Neural progenitor cell (in vitro differentiated cells): ENCODE results near the gene TLK2. TPM values are rescaled to one million over a fixed set of nuclear protein-coding genes. Genes with fewer than 3 reads are reported as not detected.
A peak's percentile ranks its signal among the peaks of the same experiment; 100 is the strongest.
"Not testable (repeated sequence)": the region's sequence is repeated elsewhere in the genome, so short reads cannot be mapped to it uniquely, and the experiment has no call there.

Experiments used
- DNase-seq: peaks from one replicate; pipeline ENCODE4 v3.0.0-alpha.2; 2016; ENCODE audit warnings: low spot score
- H2AFZ ChIP-seq: fragments of 200-600 bp; sonication (generic); replicated peaks from 2 replicates; pipeline ENCODE4 v1.6.1; 2016; ENCODE audit warnings: antibody characterized with exemption
- H3F3A ChIP-seq: fragments of 200-600 bp; sonication (generic); 2 replicates; pipeline ENCODE4 v1.6.1; 2016; ENCODE audit warnings: antibody characterized with exemption, low read depth
- H3K27ac ChIP-seq: fragments of 200-600 bp; sonication (generic); 2 replicates; pipeline ENCODE4 v1.5.1; 2016; ENCODE audit warnings: mild to moderate bottlenecking
- H3K27me3 ChIP-seq: fragments of 200-600 bp; sonication (generic); 2 replicates; pipeline ENCODE4 v1.6.1; 2016; ENCODE audit warnings: mild to moderate bottlenecking, moderate library complexity
- H3K36me3 ChIP-seq: fragments of 200-600 bp; sonication (generic); 2 replicates; pipeline ENCODE4 v1.5.1; 2016
- H3K4me1 ChIP-seq: fragments of 200-600 bp; sonication (generic); 2 replicates; pipeline ENCODE4 v1.6.1; 2016; ENCODE audit warnings: mixed run types
- H3K4me2 ChIP-seq: fragments of 200-600 bp; sonication (generic); 2 replicates; pipeline ENCODE4 v1.6.1; 2016
- H3K4me3 ChIP-seq: fragments of 200-600 bp; sonication (generic); 2 replicates; pipeline ENCODE4 v1.5.1; 2016
- H3K79me2 ChIP-seq: fragments of 200-600 bp; sonication (generic); 2 replicates; pipeline ENCODE4 v1.6.1; 2016; ENCODE audit warnings: low read depth
- H3K9ac ChIP-seq: fragments of 200-600 bp; sonication (generic); 2 replicates; pipeline ENCODE4 v1.6.1; 2016
- H3K9me3 ChIP-seq: fragments of 200-600 bp; sonication (generic); 2 replicates; pipeline ENCODE4 v1.5.1; 2016; ENCODE audit warnings: low read depth
- H4K20me1 ChIP-seq: fragments of 200-600 bp; sonication (generic); 2 replicates; pipeline ENCODE4 v1.6.1; 2016; ENCODE audit warnings: low read depth
- H3K27ac Mint-ChIP-seq: 3 replicates; pipeline ENCODE4 v1.8.0; 2021; ENCODE audit warnings: mixed read lengths
- H3K27me3 Mint-ChIP-seq: 2 replicates; pipeline ENCODE4 v1.8.0; 2022; ENCODE audit warnings: low read depth, mild to moderate bottlenecking, inconsistent platforms, moderate library complexity, mixed read lengths; ENCODE audit not compliant: insufficient read depth
- H3K36me3 Mint-ChIP-seq: 3 replicates; pipeline ENCODE4 v1.8.0; 2021; ENCODE audit warnings: mixed read lengths
- H3K4me1 Mint-ChIP-seq: 3 replicates; pipeline ENCODE4 v1.8.0; 2021; ENCODE audit warnings: mixed read lengths
- H3K4me3 Mint-ChIP-seq: 3 replicates; pipeline ENCODE4 v1.8.0; 2021; ENCODE audit warnings: mild to moderate bottlenecking, moderate library complexity, mixed read lengths
- H3K9me3 Mint-ChIP-seq: 3 replicates; pipeline ENCODE4 v1.8.0; 2020; ENCODE audit warnings: mixed read lengths
- CTCF ChIP-seq: fragments of 200-600 bp; sonication (generic); IDR thresholded peaks from 2 replicates; pipeline ENCODE4 v1.5.1; 2017; ENCODE audit warnings: antibody characterized with exemption, mild to moderate bottlenecking
- EZH2 ChIP-seq: fragments of 200-600 bp; sonication (generic); IDR thresholded peaks from 2 replicates; pipeline ENCODE4 v1.6.1; 2017; ENCODE audit warnings: antibody characterized with exemption, mild to moderate bottlenecking, moderate library complexity
- EZH2phosphoT487 ChIP-seq: fragments of 200-600 bp; sonication (generic); IDR thresholded peaks from 2 replicates; pipeline ENCODE4 v1.6.1; 2017; ENCODE audit warnings: antibody characterized with exemption
- total RNA-seq: library from RNA; depleted of rRNA; stranded (reverse); fragments of >200 nt; gene quantifications from 2 replicates; pipeline ENCODE4 v1.2.3, GENCODE V29; 2015; ENCODE audit warnings: low replicate concordance

TLK2 gene
- total RNA-seq, 1 donor from 2014 or later, result 89.9 TPM

- H2AFZ ChIP-seq, result no peak overlapping the region
- H3K4me1 Mint-ChIP-seq, result no peaks in the 10 kb centered on the region
- no peak overlapping the region for H3K4me3 ChIP-seq
- H3K4me1 ChIP-seq, result no peaks in the 10 kb centered on the region
- no peak overlapping the region for H3K27ac Mint-ChIP-seq
- H3K27me3 Mint-ChIP-seq, result no peaks in the 10 kb centered on the region
- H3K9me3 Mint-ChIP-seq, result peaks cover 14% of the 10 kb centered on the region
- H3F3A ChIP-seq, result peaks cover 3% of the 10 kb centered on the region
- H3K27ac ChIP-seq, result peak overlapping the region; percentile 38
- no peaks in the 10 kb centered on the region for H3K79me2 ChIP-seq
- H3K4me2 ChIP-seq, result no peak overlapping the region
- TF ChIP-seq CTCF (no peak), EZH2phosphoT487 (no peak), EZH2 (no peak)
- H4K20me1 ChIP-seq, result no peaks in the 10 kb centered on the region
- peaks cover 57% of the 10 kb centered on the region for H3K36me3 Mint-ChIP-seq
- no peak overlapping the region for H3K4me3 Mint-ChIP-seq
- H3K36me3 ChIP-seq, result peaks cover 23% of the 10 kb centered on the region
- H3K9ac ChIP-seq, result no peak overlapping the region
- DNase-seq, result no peak
- no peaks in the 10 kb centered on the region for H3K27me3 ChIP-seq
- peaks cover 4% of the 10 kb centered on the region for H3K9me3 ChIP-seq
These were observed 122.2 kb downstream of the TLK2 start for GRCh38 chr17:62600805-62601204.

DNA sequence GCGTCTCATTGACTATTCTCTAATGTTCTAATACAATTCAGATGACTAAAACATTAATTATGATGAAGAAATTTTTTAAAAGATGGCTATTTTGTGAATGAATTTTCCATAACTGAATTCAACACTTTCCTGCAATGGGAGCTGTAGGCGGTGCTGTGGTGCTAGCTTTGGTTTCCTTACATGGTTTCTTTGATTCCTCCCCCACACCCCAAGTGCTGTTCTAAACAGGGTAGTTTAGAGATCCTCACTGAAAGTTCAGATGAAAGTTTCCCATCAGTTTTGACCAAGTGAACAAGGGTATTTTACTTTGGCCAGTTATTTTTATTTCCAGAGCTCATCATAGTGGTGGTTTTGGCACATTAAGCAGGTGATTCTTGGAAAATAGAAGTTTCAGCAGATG is 122.8 kb downstream of the TLK2 start:
- peaks cover 57% of the 10 kb centered on the region for H3K36me3 Mint-ChIP-seq
- Histone ChIP-seq H3K9ac (no peak overlapping the region), H3K9me3 (peaks cover 4% of the 10 kb centered on the region), H3K4me2 (no peak overlapping the region), H3K27me3 (no peaks in the 10 kb centered on the region), H3K79me2 (no peaks in the 10 kb centered on the region), H3F3A (peaks cover 3% of the 10 kb centered on the region), H3K27ac (peak overlapping the region; percentile 38), H3K4me3 (no peak overlapping the region), H3K36me3 (peaks cover 23% of the 10 kb centered on the region), H2AFZ (no peak overlapping the region), H4K20me1 (no peaks in the 10 kb centered on the region), H3K4me1 (no peaks in the 10 kb centered on the region)
- no peak overlapping the region for H3K4me3 Mint-ChIP-seq
- DNase-seq, result no peak
- peaks cover 10% of the 10 kb centered on the region for H3K9me3 Mint-ChIP-seq
- TF ChIP-seq EZH2 (no peak), CTCF (no peak), EZH2phosphoT487 (no peak)
- no peaks in the 10 kb centered on the region for H3K4me1 Mint-ChIP-seq
- H3K27me3 Mint-ChIP-seq, result no peaks in the 10 kb centered on the region
- H3K27ac Mint-ChIP-seq, result no peak overlapping the region

DNA sequence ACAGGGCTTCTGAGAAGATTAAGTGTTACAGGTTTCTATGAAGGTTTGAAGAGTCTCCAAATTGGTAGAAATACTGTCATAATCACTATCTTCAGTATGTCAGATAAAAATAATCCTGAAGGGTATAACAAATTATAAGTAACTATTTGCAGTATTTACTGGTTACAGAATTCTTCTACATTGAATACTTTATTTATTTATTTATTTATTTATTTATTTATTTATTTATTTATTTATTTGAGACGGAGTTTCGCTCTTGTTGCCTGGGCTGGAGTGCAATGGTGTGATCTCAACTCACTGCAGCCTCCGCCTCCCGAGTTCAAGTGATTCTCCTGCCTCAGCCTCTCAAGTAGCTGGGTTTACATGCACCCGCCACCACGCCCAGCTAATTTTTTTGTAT is 125.2 kb downstream of the TLK2 start:
- H3K27me3 Mint-ChIP-seq, H3K9ac ChIP-seq, H2AFZ ChIP-seq, H3K4me3 Mint-ChIP-seq, H3K4me2 ChIP-seq, H3K27ac Mint-ChIP-seq, H3K4me1 ChIP-seq, H4K20me1 ChIP-seq, H3K27ac ChIP-seq, H3K4me3 ChIP-seq, H3K9me3 ChIP-seq, H3K4me1 Mint-ChIP-seq, H3K79me2 ChIP-seq, H3F3A ChIP-seq, H3K9me3 Mint-ChIP-seq, H3K27me3 ChIP-seq, DNase-seq: not testable (repeated sequence)
- peaks cover 16% of the 10 kb centered on the region for H3K36me3 ChIP-seq
- peaks cover 53% of the 10 kb centered on the region for H3K36me3 Mint-ChIP-seq

DNA sequence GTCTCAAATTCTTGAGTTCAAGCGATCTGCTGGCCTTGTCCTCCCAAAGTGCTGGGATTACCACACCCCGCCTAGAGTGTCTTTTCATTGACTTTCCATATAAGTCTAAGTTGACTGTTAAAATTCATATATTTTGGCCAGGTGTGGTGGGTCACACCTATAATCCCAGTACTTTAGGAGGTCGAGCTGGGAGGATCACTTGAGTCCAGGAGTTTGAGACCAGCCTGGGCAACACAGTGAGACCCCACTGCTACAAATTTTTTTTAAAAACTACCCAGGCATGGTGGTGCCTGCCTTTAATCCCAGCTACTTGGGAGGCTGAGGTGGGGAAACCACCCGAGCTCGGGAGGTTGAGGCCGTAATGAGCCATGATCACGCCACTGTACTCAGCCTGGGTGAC is 127.0 kb downstream of the TLK2 start:
- H2AFZ ChIP-seq, result no peak overlapping the region
- no peak overlapping the region for H3K4me2 ChIP-seq
- Mint-ChIP-seq H3K4me1 (no peaks in the 10 kb centered on the region), H3K27me3 (peaks cover 2% of the 10 kb centered on the region), H3K36me3 (peaks cover 52% of the 10 kb centered on the region), H3K4me3 (no peak overlapping the region), H3K27ac (no peak overlapping the region), H3K9me3 (no peaks in the 10 kb centered on the region)
- H3K27ac ChIP-seq, result no peak overlapping the region
- H3K4me3 ChIP-seq, result no peak overlapping the region
- H3K79me2 ChIP-seq, result no peaks in the 10 kb centered on the region
- no peaks in the 10 kb centered on the region for H3K4me1 ChIP-seq
- H3K9ac ChIP-seq, result no peak overlapping the region
- H3K27me3 ChIP-seq, result no peaks in the 10 kb centered on the region
- H4K20me1 ChIP-seq, result no peaks in the 10 kb centered on the region
- TF ChIP-seq EZH2 (no peak), CTCF (no peak), EZH2phosphoT487 (no peak)
- H3K36me3 ChIP-seq, result peaks cover 16% of the 10 kb centered on the region
- no peaks in the 10 kb centered on the region for H3K9me3 ChIP-seq
- no peak for DNase-seq
- no peaks in the 10 kb centered on the region for H3F3A ChIP-seq
